GM12878 (cell line): ENCODE data around the gene PCDHGA1. TPM values are rescaled to one million over a fixed set of nuclear protein-coding genes. Genes with fewer than 3 reads are reported as not detected.
A peak's percentile ranks its signal among the peaks of the same experiment; 100 is the strongest.

Experiments
- ATAC-seq: fragments of 200-7000 bp; cut with Tn5 transposase; 3 replicates; pipeline ENCODE4 v1.9.1; 2020; ENCODE audit warnings: mild to moderate bottlenecking, moderate library complexity
- BruUV-seq: library from RNA; stranded (reverse); fragments of 400-500 nt; replicated peaks from 2 replicates; lab custom pipeline; 2021; lab: Mats Ljungman, UMichigan
- CTCF ChIA-PET: fragments of 300-600 bp; sonication (Branson Sonifier 250); formaldehyde crosslinking; extraction: SDS; loops from one replicate; lab custom pipeline; 2021; ENCODE audit warnings: inconsistent platforms; lab: Yijun Ruan, JAX
- POLR2A ChIA-PET: fragments of 350-600 bp; formaldehyde crosslinking; extraction: SDS; loops from one replicate; lab custom pipeline; 2021; ENCODE audit warnings: inconsistent platforms; lab: Charles Lee
- RAD21 ChIA-PET: fragments of 300-600 bp; sonication (Branson Sonifier 250); formaldehyde crosslinking; loops from one replicate; lab custom pipeline; 2023; ENCODE audit warnings: antibody characterized with exemption; ENCODE audit not compliant: unreplicated experiment; lab: Charles Lee
- SMC1A ChIA-PET: fragments of 300-600 bp; sonication (Branson Sonifier 250); formaldehyde crosslinking; loops from one replicate; lab custom pipeline; 2023; ENCODE audit not compliant: unreplicated experiment, uncharacterized antibody; lab: Charles Lee
- DNase-seq: peaks from one replicate; pipeline ENCODE4 v3.0.0-alpha.2; 2011; ENCODE audit warnings: low read depth, low spot score
- FAIRE-seq: peaks from 3 replicates; lab custom pipeline; 2011; peaks lifted over from hg19 to GRCh38; lab: Jason Lieb, UNC
- H2AFZ ChIP-seq: 2 replicates; pipeline ENCODE4 v1.6.0; 2011; ENCODE audit warnings: low read depth, low read length, control low read depth; ENCODE audit not compliant: control insufficient read depth
- H3K27ac ChIP-seq: 2 replicates; pipeline ENCODE4 v1.5.1; 2011; ENCODE audit warnings: control low read depth; ENCODE audit not compliant: control insufficient read depth, insufficient read depth
- H3K27me3 ChIP-seq, 2 experiments: replicated peaks in 1 of 2; 2 replicates each; pipeline versions ENCODE4 v1.6.0 to v1.6.1; 2011; ENCODE audit warnings: low read length in 1 of 2; ENCODE audit not compliant: control insufficient read depth in 2 of 2, insufficient read depth in 2 of 2
- H3K36me3 ChIP-seq, 2 experiments: 2 replicates each; pipeline ENCODE4 v1.5.1; 2011; ENCODE audit warnings: low read length in 1 of 2; ENCODE audit not compliant: control insufficient read depth in 2 of 2, insufficient read depth in 2 of 2
- H3K4me1 ChIP-seq: 2 replicates; pipeline ENCODE4 v1.6.1; 2011; ENCODE audit warnings: mild to moderate bottlenecking, low read length, moderate library complexity, mixed read lengths; ENCODE audit not compliant: control insufficient read depth, insufficient read depth
- H3K4me2 ChIP-seq: 2 replicates; pipeline ENCODE4 v1.6.0; 2011; ENCODE audit warnings: control low read depth; ENCODE audit not compliant: control insufficient read depth, insufficient read depth
- H3K4me3 ChIP-seq: fragments of 200-600 bp; sonication (generic); 2 replicates; pipeline ENCODE4 v1.5.1; 2016
- H3K79me2 ChIP-seq: 2 replicates; pipeline ENCODE4 v1.6.0; 2011; ENCODE audit warnings: low read length; ENCODE audit not compliant: control insufficient read depth, insufficient read depth
- H3K9ac ChIP-seq: 2 replicates; pipeline ENCODE4 v1.8.0; 2011; ENCODE audit warnings: low read length, control low read depth, mixed read lengths; ENCODE audit not compliant: control insufficient read depth, insufficient read depth
- H3K9me3 ChIP-seq: replicated peaks from 3 replicates; pipeline ENCODE4 v1.5.1; 2011; ENCODE audit warnings: mild to moderate bottlenecking, low read length; ENCODE audit not compliant: control insufficient read depth, insufficient read depth
- H4K20me1 ChIP-seq: 2 replicates; pipeline ENCODE4 v1.6.0; 2011; ENCODE audit not compliant: control insufficient read depth, insufficient read depth
- BCL3 ChIP-seq: IDR thresholded peaks from 2 replicates; pipeline ENCODE4 v1.6.1; 2011; ENCODE audit warnings: borderline replicate concordance, low read depth, mild to moderate bottlenecking, moderate library complexity, low read length; ENCODE audit not compliant: insufficient read depth, poor library complexity, severe bottlenecking
- HCFC1 ChIP-seq: fragments of 150-350 bp; IDR thresholded peaks from 2 replicates; pipeline ENCODE4 v1.6.1; 2014; ENCODE audit warnings: low read length
- HDAC6 ChIP-seq: fragments of 200-600 bp; sonication (generic); IDR thresholded peaks from one replicate; pipeline ENCODE4 v1.8.0; 2017; ENCODE audit warnings: antibody characterized with exemption; ENCODE audit not compliant: unreplicated experiment
- JUNB ChIP-seq: IDR thresholded peaks from 2 replicates; pipeline ENCODE4 v1.6.1; 2016; ENCODE audit warnings: antibody characterized with exemption, mild to moderate bottlenecking
- KLF5 ChIP-seq: fragments of 450-650 bp; IDR thresholded peaks from 2 replicates; pipeline ENCODE4 v1.6.1; 2014; ENCODE audit warnings: mild to moderate bottlenecking; ENCODE audit not compliant: partially characterized antibody
- MEF2A ChIP-seq: IDR thresholded peaks from 2 replicates; pipeline ENCODE4 v1.6.1; 2011; ENCODE audit warnings: low read depth, mild to moderate bottlenecking, low read length, moderate library complexity; ENCODE audit not compliant: insufficient read depth
- NFXL1 ChIP-seq: fragments of 450-650 bp; IDR thresholded peaks from 2 replicates; pipeline ENCODE4 v1.6.1; 2017; ENCODE audit warnings: antibody characterized with exemption, mild to moderate bottlenecking, borderline replicate concordance
- PAX5 ChIP-seq: IDR thresholded peaks from 2 replicates; pipeline ENCODE4 v1.6.1; 2011; ENCODE audit warnings: low read depth, low read length, borderline replicate concordance
- RAD21 ChIP-seq: IDR thresholded peaks from 2 replicates; pipeline ENCODE4 v1.6.1; 2011; ENCODE audit warnings: mild to moderate bottlenecking, low read depth, low read length, moderate library complexity; ENCODE audit not compliant: insufficient read depth
- TAF1 ChIP-seq: IDR thresholded peaks from 2 replicates; pipeline ENCODE4 v1.6.1; 2011; ENCODE audit warnings: mild to moderate bottlenecking, low read depth, low read length, borderline replicate concordance
- TCF7 ChIP-seq: IDR thresholded peaks from 2 replicates; pipeline ENCODE4 v1.6.1; 2014; ENCODE audit warnings: antibody characterized with exemption, borderline replicate concordance
- WRNIP1 ChIP-seq: IDR thresholded peaks from 2 replicates; pipeline ENCODE4 v1.6.1; 2011; ENCODE audit warnings: low read depth, low read length, improper control_type of control experiment, borderline replicate concordance
- ZNF592 ChIP-seq: fragments of 450-650 bp; IDR thresholded peaks from 2 replicates; pipeline ENCODE4 v1.6.1; 2017; ENCODE audit warnings: mild to moderate bottlenecking, moderate library complexity
- WGBS: methylation state at CpG from one replicate; pipeline ENCODE4 v1.1.6; 2016; ENCODE audit warnings: low lambda C conversion rate; ENCODE audit not compliant: insufficient replicate concordance, insufficient coverage; ENCODE audit errors: missing lambda C conversion rate; 5-methylcytosine and 5-hydroxymethylcytosine counted together
- in situ Hi-C: fragments of 300-500 bp; cut with MboI; formaldehyde crosslinking; loops from 9 replicates; pipeline ENCODE4 v1.14.3; 2018; ENCODE audit warnings: mixed read lengths
- intact Hi-C: fragments of 100-400 bp; cut with micrococcal nuclease; formaldehyde crosslinking; loops from one replicate; pipeline ENCODE4 v1.14.2; 2022; ENCODE audit not compliant: unreplicated experiment
- polyA plus RNA-seq, 11 experiments: library from polyadenylated mRNA; depleted of rRNA in 4 of 11; unstranded in 6 of 11; stranded (reverse) in 5 of 11; fragments of >200 nt; fragmentation: Nextera tagmentation in 4 of 11; fragmentation: Illumina TruSeq in 1 of 11; extraction: Ambion mirVana in 4 of 11; extraction: Trizol in 1 of 11; gene quantifications; 1 replicate in 1 of 11; 2 replicates in 10 of 11; pipeline versions ENCODE4 v1.2.1 to v1.2.3, GENCODE V29; 2011 to 2016; ENCODE audit warnings: inconsistent platforms in 2 of 11, missing spikeins in 2 of 11, low read depth in 1 of 11
- total RNA-seq, 4 experiments: library from RNA; depleted of rRNA in 3 of 4; stranded (reverse); fragments of >200 nt in 3 of 4; fragmentation: Illumina TruSeq in 1 of 4; extraction: Trizol in 1 of 4; gene quantifications; 2 replicates each; pipeline versions ENCODE4 v1.2.1 to v1.2.3, GENCODE V29; 2013 to 2021
- TF ChIP-seq, protein P1 (sequence below): IDR thresholded peaks from 2 replicates; pipeline ENCODE4 v1.6.1; 2011; ENCODE audit warnings: borderline replicate concordance, low read depth, mild to moderate bottlenecking, moderate library complexity, mixed read lengths, low read length; ENCODE audit not compliant: insufficient read depth; ENCODE audit errors: extremely low read length

PCDHGA1 gene
- total and polyA plus RNA-seq, 10 of the 15 experiments (the other 5 are each of a cell fraction or from before 2014, with no cell fraction given): 0.02 to 0.51 (median 0.19) TPM; not detected in 3

GRCh38 chr5:141524604-141525597 is 194.6 kb downstream of the PCDHGA1 start:
- Histone ChIP-seq H3K9me3 (no peaks in the 10 kb centered on the region), H3K27ac (peak overlapping the region; percentile 9; the same call in 1 of the 2 replicates), H3K79me2 (no peaks in the 10 kb centered on the region), H3K4me3 (no peak overlapping the region), H3K4me1 (peaks cover 26% of the 10 kb centered on the region), H3K36me3 (peaks cover 14 to 47% of the 10 kb centered on the region in 2 experiments), H3K9ac (no peak overlapping the region), H3K4me2 (no peak overlapping the region), H2AFZ (no peak overlapping the region), H4K20me1 (no peaks in the 10 kb centered on the region), H3K27me3 (no peaks in the 10 kb centered on the region)
- no TSS peak for BruUV-seq
- peak; percentile 91 for ATAC-seq
- POLR2A ChIA-PET: interaction anchor here (1.0 to 2.4 kb wide), 3 partner anchors 11 to 50 kb away, joined by 3 to 10 read pairs (median 4); no protein-coding TSS in a partner anchor
- WGBS: 4% methylated on average over 12 of the region's 12 CpGs
- RAD21 ChIA-PET: interaction anchor here (1.1 to 6.2 kb wide), 11 partner anchors 14 to 155 kb away, joined by 3 to 77 read pairs (median 10); partner anchors contain the start of genes PCDHGA10, PCDHGA11, PCDHGA12 and PCDHGB3
- intact Hi-C loops (loop anchor here (1.0 kb wide), 4 partner anchors 32 to 105 kb away; partner anchors contain the start of genes PCDHGA12 and PCDHGC3), in situ Hi-C loops (loop anchor here (5.0 kb wide), 1 partner anchor 48 kb away; the partner anchor contains the start of gene PCDHGC3)
- FAIRE-seq: peak; percentile 91
- DNase-seq: no peak
- SMC1A ChIA-PET: interaction anchor here (0.6 to 13.7 kb wide), 20 partner anchors 14 to 112 kb away, joined by 3 to 176 read pairs (median 6); partner anchors contain the start of genes PCDHGA10, PCDHGA11, PCDHGA12 and PCDHGB7
- CTCF ChIA-PET: interaction anchor here (1.0 to 11.2 kb wide), 32 partner anchors 9 to 155 kb away, joined by 3 to 194 read pairs (median 8); partner anchors contain the start of genes PCDHGA10, PCDHGA11, PCDHGA12 and PCDHGA9
- TF ChIP-seq RAD21 (peak; percentile 73), HDAC6 (no peak), WRNIP1 (no peak), ZNF592 (no peak), JUNB (no peak), KLF5 (peak; percentile 35), BCL3 (no peak), MEF2A (0 out of 2 replicates have a peak, but pooled peaks have one; percentile 34), PAX5 (peak; percentile 29; the same call in 1 of the 2 replicates), TAF1 (no peak), HCFC1 (no peak), NFXL1 (no peak), TCF7 (no peak)
- TF ChIP-seq, protein P1, sequence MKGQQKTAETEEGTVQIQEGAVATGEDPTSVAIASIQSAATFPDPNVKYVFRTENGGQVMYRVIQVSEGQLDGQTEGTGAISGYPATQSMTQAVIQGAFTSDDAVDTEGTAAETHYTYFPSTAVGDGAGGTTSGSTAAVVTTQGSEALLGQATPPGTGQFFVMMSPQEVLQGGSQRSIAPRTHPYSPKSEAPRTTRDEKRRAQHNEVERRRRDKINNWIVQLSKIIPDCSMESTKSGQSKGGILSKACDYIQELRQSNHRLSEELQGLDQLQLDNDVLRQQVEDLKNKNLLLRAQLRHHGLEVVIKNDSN: no peak
